Measurements from ENCODE around the gene TTC28.

TTC28 gene

DNA sequence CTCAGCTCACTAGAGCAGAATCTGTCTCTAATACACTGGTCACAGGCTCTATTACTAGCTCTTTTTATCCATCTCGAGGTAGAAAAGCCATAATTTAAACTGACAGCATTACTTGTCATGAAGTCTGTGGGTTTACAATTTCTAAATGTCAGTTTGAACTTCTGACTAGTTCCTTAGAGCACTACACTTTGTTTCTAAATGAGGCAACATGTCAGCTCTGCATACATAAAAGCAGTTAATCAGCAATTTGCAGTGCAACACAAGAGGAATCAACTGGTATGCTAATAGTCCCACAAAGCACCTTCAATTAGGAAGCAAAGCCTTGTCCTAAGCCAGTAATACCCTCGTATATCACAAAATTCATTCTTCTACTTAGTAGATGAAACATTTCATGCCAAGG, 321.3 kb downstream of the TTC28 start:
- no peak for DNase-seq (ENCODE audit: low read depth in 3 of 3)

DNA sequence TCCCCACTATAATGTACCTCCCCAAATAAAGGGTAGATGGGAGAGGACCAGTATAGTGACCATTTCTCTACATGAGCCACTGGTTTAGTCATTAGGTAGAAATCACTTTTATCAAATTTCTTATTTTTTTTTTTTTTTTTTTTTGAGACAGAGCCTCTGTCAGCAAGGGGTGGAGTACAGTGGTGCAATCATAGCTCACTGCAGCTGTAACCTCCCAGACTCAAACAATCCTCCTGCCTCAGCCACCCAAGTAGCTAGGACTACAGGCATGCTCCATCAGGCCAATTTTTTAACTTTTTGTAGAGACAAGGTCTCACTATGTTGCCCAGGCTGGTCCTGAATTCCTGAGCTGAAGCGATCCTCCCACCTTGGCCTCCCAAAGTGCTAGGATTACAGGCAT, 322.4 kb downstream of the TTC28 start:
- DNase-seq (ENCODE audit: low read depth in 3 of 3): no peak

DNA sequence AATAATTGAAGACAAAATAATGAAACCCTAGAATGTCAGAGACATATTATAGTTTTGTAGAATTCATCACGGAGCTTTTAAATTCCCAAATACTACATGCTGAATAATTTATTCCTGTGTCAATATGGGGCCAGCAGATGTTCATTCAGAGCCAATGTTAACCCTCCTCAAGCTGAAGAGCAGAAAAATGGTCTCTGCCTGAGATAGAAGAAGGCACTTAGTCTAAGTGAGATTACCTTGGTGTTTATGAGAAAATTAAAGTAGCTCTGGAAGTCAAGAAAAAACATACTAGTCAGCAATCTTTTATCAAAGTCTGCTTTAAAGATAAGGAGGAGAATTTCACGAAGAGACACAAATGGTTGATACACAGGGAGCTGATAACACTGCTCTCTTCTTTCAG, 328.2 kb downstream of the TTC28 start:
- DNase-seq (ENCODE audit: low read depth in 3 of 3): no peak

DNA sequence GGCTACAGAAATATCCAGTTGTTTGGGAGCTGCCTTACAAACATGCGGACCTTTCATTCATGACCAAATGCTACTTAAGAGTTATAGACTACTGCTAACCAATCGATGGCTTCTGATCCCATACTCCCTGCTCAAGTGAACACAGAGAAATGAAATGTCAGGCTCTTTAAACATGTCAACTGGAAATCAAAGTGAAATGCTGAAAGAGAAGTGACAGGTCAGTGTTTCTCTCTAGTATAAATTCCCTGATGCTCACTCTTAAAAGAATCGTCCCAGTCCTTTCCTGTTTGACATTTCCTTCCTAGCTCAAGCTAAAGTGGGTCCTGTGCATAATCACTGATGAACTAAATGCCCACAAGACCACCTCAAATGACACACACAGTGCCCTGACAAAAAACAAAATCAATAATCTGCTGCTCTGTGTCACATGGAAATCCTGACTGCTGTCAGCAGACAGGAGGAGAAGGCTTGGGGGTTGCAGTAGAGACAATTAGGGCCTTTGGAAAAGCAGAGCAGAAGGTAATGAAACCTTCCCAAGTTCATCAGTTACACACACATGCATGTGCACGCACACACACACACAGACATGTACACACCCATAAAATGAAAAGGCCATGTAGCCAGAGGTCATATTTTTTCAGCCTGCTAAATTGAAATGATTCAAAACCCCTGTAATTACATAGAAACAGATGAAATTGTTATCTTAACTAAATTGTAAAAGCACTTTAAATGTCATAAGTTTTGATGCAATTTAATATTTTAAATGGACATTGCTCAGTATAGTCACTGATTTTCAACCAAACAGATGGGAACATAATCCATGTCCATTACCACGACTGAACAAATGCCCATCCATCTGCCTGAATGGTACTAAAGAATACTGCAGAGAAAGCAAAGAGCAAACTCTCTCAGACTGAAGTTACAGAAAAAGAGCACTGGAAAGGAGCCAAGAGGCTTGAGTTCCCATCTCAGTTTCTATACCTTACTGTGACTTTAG, 330.7 kb downstream of the TTC28 start:
- DNase-seq (ENCODE audit: low read depth in 3 of 3): no peak

DNA sequence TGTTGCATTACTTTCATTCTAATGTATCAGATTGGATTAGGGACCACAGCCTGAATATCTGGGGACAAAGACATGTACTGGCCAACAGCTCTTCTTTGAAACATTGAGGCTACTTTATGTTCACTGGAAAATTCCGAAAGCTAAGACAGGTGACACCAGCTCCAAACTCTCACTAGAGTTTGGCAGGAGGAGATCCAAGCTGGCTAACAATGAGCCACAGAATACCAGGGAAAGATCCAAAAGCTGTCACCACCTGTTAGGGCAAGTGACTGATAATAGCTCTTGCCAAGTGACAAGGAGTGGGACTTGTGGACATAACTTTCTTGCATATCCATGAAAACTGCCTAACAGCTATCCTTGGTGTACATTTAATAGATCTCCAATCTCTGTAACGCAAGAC, 333.3 kb downstream of the TTC28 start:
- no peak for DNase-seq (ENCODE audit: low read depth in 3 of 3)

DNA sequence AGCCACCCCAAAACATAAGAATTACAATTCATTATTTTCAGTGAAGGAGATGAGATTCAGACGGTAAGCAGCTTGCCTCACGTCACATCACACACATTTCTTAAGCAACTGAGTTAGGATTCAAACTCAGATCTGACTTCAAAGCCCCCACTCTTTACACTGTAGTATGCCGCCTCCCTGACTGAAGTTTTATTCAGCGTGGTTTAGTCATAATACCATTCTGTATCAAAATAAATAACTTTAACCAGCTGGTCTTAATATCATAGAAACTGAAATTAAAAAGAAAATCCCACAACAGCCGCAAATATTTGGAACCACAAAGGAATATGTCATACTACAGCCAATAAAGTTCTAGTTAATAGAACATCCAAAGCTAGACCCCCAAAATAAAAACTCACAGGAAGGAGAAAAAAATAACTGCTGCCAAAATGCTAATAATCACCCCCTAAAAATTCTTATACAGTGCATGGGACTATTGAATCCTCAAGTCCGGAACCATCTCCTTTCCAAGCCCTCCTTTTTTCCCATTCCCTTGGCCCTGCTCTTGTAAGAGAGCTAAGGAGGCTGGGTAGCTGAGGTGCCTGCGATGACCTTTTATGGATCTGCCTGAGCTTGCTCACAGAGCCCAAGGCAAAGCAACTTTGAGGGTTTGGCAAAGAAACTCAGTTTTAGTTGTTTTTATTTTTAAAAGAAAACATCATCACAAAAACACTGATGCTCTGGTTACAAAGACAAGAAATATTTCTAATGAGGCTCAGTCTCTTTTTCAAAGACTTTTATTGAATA, 334.5 kb downstream of the TTC28 start:
- no peak for DNase-seq (ENCODE audit: low read depth in 3 of 3)

DNA sequence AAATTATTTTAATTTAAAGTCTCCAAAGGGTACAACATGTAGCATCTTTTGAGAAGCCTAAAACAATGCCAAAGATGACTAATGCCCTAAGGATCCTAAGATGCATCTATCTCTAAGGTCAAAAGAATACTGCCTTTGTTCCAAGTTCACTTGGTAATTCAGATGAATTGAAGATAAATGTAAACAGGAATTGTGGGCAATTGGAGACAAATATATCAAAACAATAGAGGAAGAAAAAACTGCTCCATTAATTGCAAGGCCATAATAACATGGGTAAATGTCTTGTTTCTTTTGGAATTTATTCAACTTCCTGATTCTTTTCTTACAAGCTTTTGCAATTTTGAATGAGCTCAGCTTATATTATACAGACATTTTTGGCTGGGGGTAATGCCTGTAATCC, 338.6 kb downstream of the TTC28 start:
- no peak for DNase-seq (ENCODE audit: low read depth in 3 of 3)

DNA sequence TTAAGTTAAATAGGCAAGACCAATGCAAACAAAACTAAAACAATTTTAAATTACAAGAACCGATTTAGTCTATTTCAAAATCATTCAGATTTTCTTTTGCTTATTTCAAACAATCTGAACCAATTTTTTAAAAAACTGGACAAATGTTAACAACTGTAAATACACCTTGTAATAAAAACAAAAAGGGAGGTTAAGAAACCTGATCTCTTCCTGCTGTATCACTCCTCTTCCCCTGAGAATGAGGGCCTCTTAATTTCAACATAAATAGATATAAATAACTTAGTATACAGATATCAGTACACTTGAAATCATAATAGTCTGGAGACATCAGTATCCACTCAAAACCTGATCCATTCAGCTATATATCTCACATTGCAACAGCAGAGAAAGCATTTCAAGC, 346.6 kb downstream of the TTC28 start:
- DNase-seq (ENCODE audit: low read depth in 3 of 3): no peak

DNA sequence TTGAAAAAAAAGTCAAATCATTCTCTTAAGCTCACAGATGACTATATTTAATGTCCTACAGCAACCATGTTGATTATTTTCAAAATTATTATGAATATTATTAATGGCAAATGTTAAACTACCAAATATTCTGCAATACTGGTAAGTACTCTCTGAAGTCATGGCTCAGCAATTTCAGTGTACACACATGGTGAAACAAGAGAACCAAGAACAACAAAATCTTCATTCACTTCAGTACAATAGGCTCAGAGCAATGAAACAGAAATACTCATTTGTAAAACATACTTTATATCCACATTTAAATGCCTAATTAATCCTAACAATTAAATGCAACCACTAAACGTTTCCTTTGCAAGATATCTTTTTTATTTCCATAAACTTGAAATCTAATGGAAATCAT, 347.2 kb downstream of the TTC28 start:
- no peak for DNase-seq (ENCODE audit: low read depth in 3 of 3)

DNA sequence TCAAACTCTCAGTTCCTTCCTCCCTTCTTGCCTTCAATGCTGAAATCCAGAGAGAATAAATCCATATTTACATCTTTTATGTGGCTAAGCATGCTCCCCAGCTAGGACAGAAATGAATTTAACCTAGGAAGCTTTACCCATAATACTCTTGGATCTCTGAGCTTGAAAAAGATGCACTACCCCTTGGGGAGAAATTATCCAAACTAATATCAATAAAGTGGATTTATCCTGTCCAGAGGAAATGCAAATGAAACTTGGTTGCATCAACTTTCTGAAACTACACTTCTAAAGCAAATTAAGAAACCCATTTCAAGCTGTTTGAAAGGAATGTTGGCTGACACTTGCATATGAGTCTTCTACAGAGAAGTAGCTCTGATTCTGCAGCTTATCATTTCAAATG, 347.9 kb downstream of the TTC28 start:
- no peak for DNase-seq (ENCODE audit: low read depth in 3 of 3)

DNA sequence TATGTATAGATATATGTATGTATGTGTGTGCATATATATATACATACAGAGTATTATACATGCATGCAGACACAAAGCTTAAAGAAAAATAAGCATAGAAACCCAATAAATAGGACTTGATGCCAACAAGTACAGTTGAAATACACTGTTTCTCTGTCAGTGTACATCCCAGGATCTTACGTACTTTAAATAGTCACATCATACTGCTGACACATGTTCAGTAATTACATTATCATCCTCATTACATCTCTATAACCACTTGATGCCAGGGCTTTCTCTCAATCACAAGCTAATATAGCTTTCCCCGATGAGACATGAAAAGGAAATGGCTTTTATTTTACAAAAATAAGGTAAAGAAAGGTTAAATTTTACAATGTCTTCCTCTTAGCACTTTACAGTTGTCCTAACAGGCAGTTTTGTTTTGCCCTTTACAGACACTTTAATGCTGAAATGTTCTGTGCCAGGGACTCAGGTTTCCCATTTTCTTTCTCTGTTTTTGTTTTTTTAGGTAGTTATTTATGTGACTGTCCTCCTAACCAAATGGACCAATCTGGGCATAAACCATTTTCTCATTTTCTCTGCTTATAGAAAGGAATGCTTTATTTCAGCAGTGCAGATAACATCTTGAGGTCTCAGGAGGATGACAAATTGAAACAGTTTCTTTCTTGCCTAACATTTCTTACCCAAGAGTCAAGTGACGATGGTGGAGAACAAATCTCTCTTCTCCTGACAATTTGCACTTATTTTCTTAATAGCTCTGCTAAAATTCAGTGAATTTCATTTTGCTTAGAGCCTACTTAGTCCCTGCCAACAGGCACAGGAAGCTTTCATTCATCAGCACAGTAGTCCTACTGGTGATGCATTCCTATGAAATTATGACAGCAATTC, 350.2 kb downstream of the TTC28 start:
- DNase-seq (ENCODE audit: low read depth in 3 of 3): no peak

DNA sequence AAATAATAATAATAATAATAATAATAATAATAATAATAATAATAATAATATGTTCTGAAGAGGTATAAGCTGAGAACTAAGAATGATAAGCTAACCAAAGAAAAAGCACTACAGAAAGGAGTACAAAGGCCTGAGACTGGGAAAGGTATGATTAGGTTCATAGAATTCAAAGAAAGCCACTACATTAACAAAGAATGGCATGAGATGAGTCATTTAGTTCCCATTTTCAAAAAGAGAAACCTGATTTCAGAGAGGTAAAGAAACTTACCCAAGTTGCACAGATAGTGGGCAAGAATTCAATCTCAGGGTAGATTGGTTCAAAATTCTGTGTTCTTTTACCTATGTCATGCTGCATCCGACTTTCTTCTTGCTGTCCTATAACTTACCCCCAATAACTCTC, 350.9 kb downstream of the TTC28 start:
- DNase-seq (ENCODE audit: low read depth in 3 of 3): no peak

DNA sequence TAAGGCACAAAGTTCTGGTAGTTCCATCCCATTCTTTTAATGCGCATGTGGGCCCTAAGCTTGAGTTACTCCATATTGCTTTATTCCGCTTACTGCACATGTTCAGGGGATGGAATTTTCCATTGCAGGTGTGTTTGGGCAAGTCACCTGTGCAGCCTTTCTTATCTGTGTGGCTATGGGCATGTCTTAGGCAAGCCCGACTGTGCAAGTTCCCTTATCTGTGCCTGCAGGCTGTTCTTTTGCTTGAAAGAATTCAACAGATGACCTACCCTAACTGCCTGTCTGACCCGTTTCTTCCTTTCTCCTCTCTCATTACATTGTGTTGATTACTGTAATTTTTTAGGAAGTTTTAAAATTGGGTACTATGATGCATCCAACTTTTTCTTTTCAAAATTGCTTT, 363.6 kb downstream of the TTC28 start:
- DNase-seq (ENCODE audit: low read depth in 3 of 3): no peak

DNA sequence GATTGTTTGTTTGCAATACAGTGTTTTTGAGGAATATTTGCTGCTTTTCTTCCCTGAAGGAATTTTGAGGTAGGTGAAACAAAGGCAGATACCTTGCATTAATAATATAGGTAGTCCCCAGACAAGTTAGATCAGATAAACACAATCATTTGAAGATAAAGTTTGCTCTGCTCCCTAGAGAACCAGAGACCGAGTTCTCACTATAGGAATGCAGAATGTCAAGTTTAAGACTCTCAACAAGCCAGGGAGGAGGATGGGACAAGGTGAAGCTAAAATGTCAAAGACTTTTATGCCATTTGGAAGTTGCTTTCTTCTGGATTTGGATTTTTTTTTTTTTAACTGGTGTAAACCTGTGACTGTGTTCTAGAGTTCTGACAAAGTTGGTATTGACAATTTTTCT, 364.7 kb downstream of the TTC28 start:
- DNase-seq (ENCODE audit: low read depth in 3 of 3): no peak

DNA sequence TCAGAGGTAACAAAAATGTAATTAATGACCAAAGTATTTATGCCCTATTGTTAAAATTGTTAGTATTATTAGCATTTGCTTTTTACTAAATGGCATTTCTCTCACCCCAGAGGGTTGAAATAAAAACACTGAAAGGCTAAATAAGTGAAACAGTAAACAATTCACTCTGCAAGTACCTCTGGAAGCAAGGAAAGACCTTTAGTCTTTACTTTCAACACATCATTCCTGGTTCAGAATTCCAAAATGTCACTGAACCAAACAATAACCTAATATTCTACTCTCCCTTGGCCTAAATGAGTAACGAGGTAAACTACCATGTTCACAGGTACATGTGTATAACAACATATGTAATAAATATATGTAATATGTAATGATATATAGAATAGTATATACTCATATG, 369.3 kb downstream of the TTC28 start:
- DNase-seq (ENCODE audit: low read depth in 3 of 3): no peak

DNA sequence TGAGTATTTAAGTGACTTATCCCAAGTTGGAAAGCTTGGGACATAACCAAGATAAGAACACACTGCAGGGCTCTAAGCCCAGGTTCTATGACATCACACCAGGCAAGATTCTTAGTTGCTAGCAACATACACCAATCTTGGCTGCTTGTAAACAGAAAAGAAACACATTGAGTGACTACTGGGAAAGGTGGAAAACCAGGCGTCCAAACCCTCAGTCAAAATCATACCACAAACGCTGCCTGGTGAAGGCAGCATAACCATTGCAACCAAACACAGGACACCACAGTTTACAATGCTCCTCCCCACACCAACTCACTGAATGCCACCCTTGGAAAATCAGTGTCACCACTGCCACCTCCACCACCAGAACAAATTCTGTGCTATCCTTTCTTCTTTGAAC, 379.9 kb downstream of the TTC28 start:
- DNase-seq (ENCODE audit: low read depth in 3 of 3): no peak

DNA sequence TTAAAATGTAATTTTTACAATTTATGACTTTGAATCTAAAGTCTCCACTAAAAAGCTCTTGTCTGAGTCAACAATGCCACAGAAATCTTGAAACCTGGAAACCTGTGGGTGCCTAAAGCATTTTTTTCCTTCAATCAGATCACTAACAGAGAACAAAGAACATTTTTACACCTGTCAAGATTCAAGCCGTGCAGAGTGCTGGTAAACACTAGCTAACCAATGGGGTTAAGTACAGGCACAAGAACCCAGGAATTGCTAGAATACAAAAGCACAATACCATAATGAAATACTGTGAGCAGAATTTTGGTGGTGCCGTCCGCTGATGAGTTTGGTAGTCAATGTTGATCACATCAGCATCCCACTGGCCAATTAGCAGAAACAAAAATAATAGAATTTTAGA, 380.3 kb downstream of the TTC28 start:
- DNase-seq (ENCODE audit: low read depth in 3 of 3): no peak

DNA sequence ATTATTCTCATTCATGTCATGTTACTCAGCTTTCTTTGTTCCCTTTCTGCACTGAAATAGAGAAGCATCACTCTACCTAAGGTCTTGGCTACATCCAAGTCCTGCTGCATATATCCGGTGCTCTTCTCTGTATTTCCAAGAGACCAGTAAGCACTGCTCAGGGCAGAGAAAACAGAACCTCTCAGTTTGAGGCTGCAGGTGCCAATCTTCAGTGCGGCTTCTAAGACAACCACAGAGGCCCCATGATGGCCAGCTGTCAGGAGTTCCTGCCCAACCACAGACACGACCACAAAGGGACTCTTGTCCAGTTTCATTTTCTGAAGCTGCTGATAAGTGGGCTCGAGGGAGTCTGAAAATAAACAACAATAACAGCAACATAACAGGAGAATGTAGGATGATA, 382.1 kb downstream of the TTC28 start:
- DNase-seq (ENCODE audit: low read depth in 3 of 3): no peak

DNA sequence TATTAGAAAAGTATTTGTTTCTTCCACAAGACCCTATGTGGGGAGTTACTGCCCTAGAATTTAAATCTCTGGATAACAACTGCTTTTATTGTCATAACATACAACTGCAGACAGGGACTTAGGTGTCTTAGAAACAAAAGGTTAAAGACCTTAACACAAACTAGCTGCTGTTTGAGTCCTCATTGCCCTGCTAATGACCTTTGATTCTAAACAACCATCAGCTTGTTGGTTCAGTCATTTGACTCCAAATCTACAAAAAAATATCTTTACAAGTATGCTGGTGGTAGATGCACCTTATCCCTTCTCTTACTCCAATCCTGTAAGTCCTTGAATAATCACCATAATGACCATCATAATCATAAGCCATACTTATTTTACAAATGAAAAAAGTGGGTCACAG, 383.2 kb downstream of the TTC28 start:
- no peak for DNase-seq (ENCODE audit: low read depth in 3 of 3)

DNA sequence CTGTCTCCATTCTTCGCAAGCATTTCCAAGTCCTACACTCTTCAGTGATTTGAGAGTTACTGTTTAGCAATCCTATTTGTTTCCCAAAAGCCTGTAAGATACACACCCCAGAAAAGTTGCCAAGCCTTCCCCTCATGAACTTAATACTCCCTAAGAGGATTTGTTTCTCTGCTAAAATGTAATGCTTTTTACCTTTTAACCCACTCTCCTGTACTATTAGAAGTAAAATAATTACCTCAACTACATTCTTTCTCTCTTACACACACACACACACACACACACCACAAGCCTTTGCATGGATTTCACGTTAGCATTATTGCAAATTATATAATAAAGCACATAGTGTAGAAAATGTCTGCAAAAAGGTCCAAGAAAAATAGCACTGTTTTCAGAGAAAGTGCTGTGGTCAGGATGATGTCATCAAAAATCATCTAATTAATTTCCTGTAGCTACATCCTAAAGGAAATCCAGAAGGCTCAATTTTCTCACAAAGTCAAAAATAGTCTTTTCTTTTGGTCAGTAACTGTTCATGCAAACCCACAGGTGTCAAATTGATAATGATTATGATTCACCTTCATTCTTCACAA, 396.5 kb downstream of the TTC28 start:
- DNase-seq (ENCODE audit: low read depth in 3 of 3): no peak

DNA sequence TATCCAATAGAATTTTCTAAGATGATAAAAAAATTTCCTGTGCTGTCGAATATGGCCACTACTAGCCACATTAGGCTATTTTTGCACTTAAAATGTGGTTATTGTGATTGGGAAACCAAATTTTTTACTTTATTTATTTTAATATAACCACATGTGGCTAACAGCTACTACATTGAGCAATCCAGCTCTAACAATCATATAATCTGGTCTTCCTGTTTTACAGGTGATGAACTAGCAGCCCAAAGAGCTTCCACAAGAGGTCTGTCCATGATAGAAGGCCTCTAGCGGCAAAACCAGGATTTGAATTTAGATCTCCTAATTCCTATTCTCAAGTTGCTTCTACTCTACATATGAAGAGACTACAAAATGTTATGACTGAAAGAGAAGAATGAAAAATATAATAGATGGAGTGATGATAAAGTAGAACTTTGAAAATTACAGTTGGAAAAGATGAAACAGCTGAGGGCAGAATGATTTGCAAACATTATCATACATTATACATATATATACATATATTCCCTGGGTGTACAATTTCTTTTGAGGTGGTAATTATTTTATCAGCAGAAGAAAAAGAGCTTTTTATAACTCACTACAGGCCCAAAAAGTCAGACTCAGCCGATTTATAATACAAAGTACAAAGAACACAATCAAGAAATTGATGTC, 397.1 kb downstream of the TTC28 start:
- DNase-seq (ENCODE audit: low read depth in 3 of 3): no peak
